ENCODE results near the gene KIFC3.
A peak's percentile ranks its signal among the peaks of the same experiment; 100 is the strongest.
"Not testable (repeated sequence)": the region's sequence is repeated elsewhere in the genome, so short reads cannot be mapped to it uniquely, and the experiment has no call there.

Gene KIFC3

GRCh38 chr16:57788951-57789350, 13.3 kb downstream of the KIFC3 start:
- no peak for DNase-seq

GRCh38 chr16:57788252-57788841, 13.9 kb downstream of the KIFC3 start:
- peak in 1 of 56 donors; percentile 16 for DNase-seq

GRCh38 chr16:57787519-57787905, 14.8 kb downstream of the KIFC3 start:
- DNase-seq: no peak

GRCh38 chr16:57786632-57787518, 15.4 kb downstream of the KIFC3 start:
- peak in 34 of 56 donors; percentile 13 to 91 (median 46) for DNase-seq

- no peak for DNase-seq
These were observed 16.4 kb downstream of the KIFC3 start for GRCh38 chr16:57785924-57786323.

GRCh38 chr16:57785385-57785784, 16.9 kb downstream of the KIFC3 start:
- no peak for DNase-seq

- DNase-seq: no peak
These were observed 18.0 kb downstream of the KIFC3 start for GRCh38 chr16:57784334-57784733.

- DNase-seq: no peak
These were observed 18.4 kb downstream of the KIFC3 start for GRCh38 chr16:57783883-57784282.

GRCh38 chr16:57783116-57783515, 19.2 kb downstream of the KIFC3 start:
- DNase-seq: no peak

- DNase-seq: not testable (repeated sequence)
These were observed 19.7 kb downstream of the KIFC3 start for GRCh38 chr16:57782607-57783055.

GRCh38 chr16:57781741-57782606, 20.3 kb downstream of the KIFC3 start:
- no peak for DNase-seq

- DNase-seq: no peak
These were observed 20.9 kb downstream of the KIFC3 start for GRCh38 chr16:57781349-57781740.

- not testable (repeated sequence) for DNase-seq
These were observed 22.5 kb downstream of the KIFC3 start for GRCh38 chr16:57779836-57780235.

GRCh38 chr16:57778658-57779057, 23.6 kb downstream of the KIFC3 start:
- no peak for DNase-seq

- DNase-seq: peak in 36 of 56 donors; percentile 15 to 72 (median 48)
These were observed 26.4 kb downstream of the KIFC3 start for GRCh38 chr16:57775661-57776469.

- DNase-seq: no peak
These were observed 27.5 kb downstream of the KIFC3 start for GRCh38 chr16:57774705-57775285.

GRCh38 chr16:57773655-57774295, 28.5 kb downstream of the KIFC3 start:
- DNase-seq: peak in 1 of 56 donors; percentile 15

GRCh38 chr16:57773019-57773418, 29.3 kb downstream of the KIFC3 start:
- DNase-seq: no peak

- no peak for DNase-seq
These were observed 31.0 kb downstream of the KIFC3 start for GRCh38 chr16:57771141-57771785.
